ENCODE measurements around the gene C1orf21.

Gene C1orf21

DNA sequence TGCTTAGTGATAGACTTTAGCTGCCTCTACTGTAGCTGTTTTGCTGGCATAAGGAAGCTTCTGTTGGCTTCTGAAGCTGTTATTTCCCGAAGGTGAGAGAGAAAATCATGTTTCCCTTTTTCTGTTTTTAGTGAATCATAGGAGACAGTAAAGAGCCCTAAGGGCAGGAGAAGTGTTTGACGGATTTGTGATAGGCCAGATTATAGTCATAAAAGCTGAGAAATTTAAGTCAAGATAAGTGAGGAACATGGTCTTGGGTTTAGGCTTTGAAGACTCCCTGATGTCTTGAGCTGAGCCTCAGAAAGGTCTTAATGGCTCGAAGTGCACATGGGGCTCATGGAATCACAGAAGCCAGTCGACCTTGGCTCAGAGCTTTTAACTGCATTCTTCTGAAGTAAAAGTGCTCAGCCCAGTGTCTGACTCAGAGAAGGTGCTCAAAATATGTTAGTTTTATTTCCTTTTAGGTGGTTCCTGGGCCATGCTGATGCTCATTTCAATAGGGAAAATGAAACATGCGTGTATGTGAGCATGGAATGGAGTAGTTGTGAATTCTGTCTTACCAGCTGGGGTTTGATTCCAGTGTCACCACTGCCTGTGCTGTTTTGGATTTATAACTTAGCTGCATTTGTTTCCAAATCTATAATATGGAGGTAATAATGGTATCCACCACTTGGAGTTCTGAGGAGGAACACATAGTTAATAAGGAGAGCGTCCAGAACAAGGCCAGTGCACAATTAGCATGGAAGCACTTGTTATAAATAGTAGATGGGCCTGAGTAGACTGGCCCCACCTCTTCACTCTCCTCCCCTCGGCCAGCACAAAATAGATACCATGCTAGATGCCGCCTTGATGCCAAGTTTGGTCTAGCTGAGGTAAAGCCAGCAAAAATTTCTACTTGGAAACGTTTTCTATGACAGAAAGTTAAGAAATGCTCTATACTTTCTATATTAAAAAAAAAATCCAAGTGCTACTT, 99.2 kb downstream of the C1orf21 start:
- H3K4me3 ChIP-seq (replicated peaks; ENCODE audit: low read depth, low read length) = no peak overlapping the region
- DNase-seq (ENCODE audit: low read depth) = no peak
- TF ChIP-seq, protein P1, sequence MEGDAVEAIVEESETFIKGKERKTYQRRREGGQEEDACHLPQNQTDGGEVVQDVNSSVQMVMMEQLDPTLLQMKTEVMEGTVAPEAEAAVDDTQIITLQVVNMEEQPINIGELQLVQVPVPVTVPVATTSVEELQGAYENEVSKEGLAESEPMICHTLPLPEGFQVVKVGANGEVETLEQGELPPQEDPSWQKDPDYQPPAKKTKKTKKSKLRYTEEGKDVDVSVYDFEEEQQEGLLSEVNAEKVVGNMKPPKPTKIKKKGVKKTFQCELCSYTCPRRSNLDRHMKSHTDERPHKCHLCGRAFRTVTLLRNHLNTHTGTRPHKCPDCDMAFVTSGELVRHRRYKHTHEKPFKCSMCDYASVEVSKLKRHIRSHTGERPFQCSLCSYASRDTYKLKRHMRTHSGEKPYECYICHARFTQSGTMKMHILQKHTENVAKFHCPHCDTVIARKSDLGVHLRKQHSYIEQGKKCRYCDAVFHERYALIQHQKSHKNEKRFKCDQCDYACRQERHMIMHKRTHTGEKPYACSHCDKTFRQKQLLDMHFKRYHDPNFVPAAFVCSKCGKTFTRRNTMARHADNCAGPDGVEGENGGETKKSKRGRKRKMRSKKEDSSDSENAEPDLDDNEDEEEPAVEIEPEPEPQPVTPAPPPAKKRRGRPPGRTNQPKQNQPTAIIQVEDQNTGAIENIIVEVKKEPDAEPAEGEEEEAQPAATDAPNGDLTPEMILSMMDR (IDR thresholded peaks at IDR 0.05; ENCODE audit: low read length, missing control alignments) = no peak

DNA sequence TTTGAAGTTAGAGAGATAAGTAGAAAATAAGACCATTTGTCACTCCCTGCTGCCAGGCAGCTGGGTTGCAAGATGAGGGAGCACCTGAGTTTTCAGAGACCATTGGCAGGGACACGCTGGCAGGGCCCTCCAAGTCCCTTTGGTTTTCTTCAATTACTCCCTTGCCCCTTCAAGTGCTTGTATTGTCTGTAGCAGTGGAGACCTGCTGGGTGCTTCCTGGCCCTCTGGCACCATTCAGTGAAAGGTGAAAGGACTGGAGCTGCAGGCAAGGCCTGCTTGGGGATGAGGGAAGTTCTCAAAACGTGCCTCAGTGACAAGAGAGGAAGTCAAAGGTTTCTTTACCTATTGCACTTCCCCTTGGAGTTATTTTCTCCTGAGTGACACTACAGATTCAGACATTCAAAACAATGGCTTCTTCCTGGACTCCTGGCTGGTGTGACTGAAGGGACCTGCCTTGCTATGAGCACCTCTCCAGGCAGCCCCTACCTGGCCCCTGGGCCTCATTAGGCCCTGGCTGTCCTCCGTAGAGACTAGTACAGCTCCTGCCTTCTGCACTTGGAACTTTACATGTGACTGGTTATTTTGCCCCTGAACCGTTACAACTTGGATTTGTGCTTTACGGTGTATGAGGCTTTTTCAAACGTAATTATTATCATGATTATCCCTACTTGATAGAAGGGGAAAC, 100.1 kb downstream of the C1orf21 start:
- TF ChIP-seq, protein P1 (IDR thresholded peaks at IDR 0.05; ENCODE audit: low read length, missing control alignments) = no peak
- DNase-seq (ENCODE audit: low read depth) = no peak
- no peak overlapping the region for H3K4me3 ChIP-seq (replicated peaks; ENCODE audit: low read depth, low read length)

DNA sequence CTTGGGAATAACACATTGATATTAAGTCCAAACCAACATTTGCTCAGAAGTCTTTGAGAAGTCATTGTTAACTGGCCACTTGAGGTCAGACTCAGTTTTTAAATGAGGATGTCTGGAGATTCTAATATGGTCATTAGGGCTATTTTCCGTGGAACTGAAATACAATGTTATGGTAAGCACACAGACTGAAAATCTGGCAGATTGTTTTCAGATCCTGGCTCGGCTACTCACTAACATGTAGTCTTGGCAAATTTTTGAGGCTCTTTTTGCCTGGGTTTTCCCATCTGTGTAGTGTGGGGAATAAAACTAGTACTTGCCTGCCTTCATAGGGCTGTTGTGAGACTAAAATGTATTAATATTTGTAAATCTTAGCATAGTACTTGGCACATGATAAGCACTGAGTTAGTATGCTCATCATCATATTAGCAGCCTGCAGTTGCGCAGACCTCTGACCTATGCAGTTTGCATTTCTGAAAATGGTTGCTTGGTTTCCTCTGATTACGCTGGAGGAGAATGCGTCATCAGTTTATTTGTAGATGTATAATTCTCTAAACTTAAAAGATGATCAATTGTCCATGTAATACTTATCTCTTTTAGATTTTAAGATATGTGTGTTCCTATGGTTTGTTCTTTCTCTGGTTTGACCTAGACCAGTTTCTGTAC, 100.8 kb downstream of the C1orf21 start:
- TF ChIP-seq, protein P1 (IDR thresholded peaks at IDR 0.05; ENCODE audit: low read length, missing control alignments) = no peak
- H3K4me3 ChIP-seq (replicated peaks; ENCODE audit: low read depth, low read length) = no peak overlapping the region

DNA sequence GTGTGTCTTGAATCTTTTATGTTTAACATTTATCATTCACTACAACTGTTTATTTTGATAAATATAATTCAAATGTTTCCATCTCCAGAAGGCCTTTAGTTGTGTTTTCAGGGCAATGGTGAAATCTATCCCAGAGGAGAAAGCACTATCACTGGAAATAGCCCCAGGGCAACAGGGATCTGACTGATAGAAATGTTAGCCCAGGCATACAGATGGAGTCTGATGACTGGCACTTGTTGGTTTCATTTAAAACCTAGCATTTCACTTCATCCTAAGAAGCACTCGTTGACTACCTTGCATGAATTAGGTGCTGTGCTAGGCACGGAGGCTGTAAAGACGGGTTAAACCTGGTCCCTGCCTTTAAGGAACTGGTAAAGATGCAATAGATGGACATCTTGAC, 103.1 kb downstream of the C1orf21 start:
- TF ChIP-seq, protein P1 (IDR thresholded peaks at IDR 0.05; ENCODE audit: low read length, missing control alignments) = no peak
- H3K4me3 ChIP-seq (replicated peaks; ENCODE audit: low read depth, low read length) = no peak overlapping the region
- DNase-seq (ENCODE audit: low read depth) = no peak

More for the DNA sequence above, 100.8 kb downstream of the C1orf21 start:
- DNase-seq (ENCODE audit: low read depth) = no peak

DNA sequence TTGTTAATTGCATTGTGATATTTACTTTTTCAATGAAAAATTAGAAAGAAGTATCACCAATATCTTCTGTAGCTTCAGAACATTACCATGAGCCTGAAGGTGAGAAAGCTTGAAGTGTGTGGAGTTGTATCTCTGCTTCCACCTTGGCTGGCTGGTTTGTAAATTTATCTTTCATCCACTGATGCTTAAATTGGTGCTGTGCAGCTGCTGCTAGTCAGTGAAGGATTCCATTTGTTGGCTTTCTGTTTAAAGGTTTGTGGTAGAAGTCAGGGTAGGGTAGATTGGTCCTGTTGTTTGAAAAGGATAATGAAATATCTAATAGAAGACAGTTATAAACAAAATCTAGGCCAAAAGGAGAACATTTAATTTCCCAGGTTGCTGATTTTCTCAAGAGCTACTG, 105.7 kb downstream of the C1orf21 start:
- DNase-seq (ENCODE audit: low read depth) = no peak
- H3K4me3 ChIP-seq (replicated peaks; ENCODE audit: low read depth, low read length) = no peak overlapping the region
- TF ChIP-seq, protein P1 (IDR thresholded peaks at IDR 0.05; ENCODE audit: low read length, missing control alignments) = no peak

DNA sequence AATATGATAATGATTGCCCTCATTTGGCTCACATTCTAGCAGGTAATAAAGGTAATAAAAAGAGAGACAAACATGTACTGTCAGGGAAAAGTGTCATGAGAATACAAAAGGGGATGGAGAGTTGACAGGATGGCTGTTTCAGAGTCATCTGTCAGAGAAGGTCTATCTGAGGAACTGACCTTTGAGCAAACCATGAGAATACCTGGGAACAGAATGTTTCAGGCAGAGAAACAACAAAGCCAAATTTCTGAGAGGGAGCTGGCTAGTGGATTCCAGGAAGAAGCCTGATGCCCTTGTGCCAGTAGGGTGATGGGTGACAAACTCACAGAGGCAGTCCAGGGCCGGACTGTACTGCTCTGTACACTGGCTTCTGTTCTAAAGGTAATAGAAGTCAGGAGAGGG, 107.2 kb downstream of the C1orf21 start:
- no peak overlapping the region for H3K4me3 ChIP-seq (replicated peaks; ENCODE audit: low read depth, low read length)
- DNase-seq (ENCODE audit: low read depth) = no peak
- TF ChIP-seq, protein P1 (IDR thresholded peaks at IDR 0.05; ENCODE audit: low read length, missing control alignments) = no peak
